Measurements from ENCODE around the gene TMEM131L.
A peak's percentile ranks its signal among the peaks of the same experiment; 100 is the strongest.
"Not testable (repeated sequence)": the region's sequence is repeated elsewhere in the genome, so short reads cannot be mapped to it uniquely, and the experiment has no call there.

Gene TMEM131L

GRCh38 chr4:153548907-153549306 is 82.7 kb downstream of the TMEM131L start:
- DNase-seq = not testable (repeated sequence)

- DNase-seq = no peak
Observed at GRCh38 chr4:153549405-153549804, 83.2 kb downstream of the TMEM131L start.

- no peak for DNase-seq
Observed at GRCh38 chr4:153553155-153553818, 87.1 kb downstream of the TMEM131L start.

- DNase-seq = no peak
Observed at GRCh38 chr4:153553819-153554170, 87.6 kb downstream of the TMEM131L start.

GRCh38 chr4:153555730-153556434 is 89.7 kb downstream of the TMEM131L start:
- no peak for DNase-seq

GRCh38 chr4:153556435-153556815 is 90.3 kb downstream of the TMEM131L start:
- DNase-seq = no peak

GRCh38 chr4:153560908-153561307 is 94.7 kb downstream of the TMEM131L start:
- DNase-seq = no peak

GRCh38 chr4:153564630-153565525 is 98.7 kb downstream of the TMEM131L start:
- no peak for DNase-seq

GRCh38 chr4:153566631-153567150 is 100.5 kb downstream of the TMEM131L start:
- DNase-seq = no peak

- not testable (repeated sequence) for DNase-seq
Observed at GRCh38 chr4:153567660-153568059, 101.5 kb downstream of the TMEM131L start.

- DNase-seq = no peak
Observed at GRCh38 chr4:153570228-153570973, 104.2 kb downstream of the TMEM131L start.

- no peak for DNase-seq
Observed at GRCh38 chr4:153571006-153571545, 104.9 kb downstream of the TMEM131L start.

- no peak for DNase-seq
Observed at GRCh38 chr4:153572609-153573008, 106.4 kb downstream of the TMEM131L start.

GRCh38 chr4:153573221-153573620 is 107.1 kb downstream of the TMEM131L start:
- no peak for DNase-seq

GRCh38 chr4:153573881-153574802 is 108.0 kb downstream of the TMEM131L start:
- peak; percentile 2 to 60 (median 14) for DNase-seq

- DNase-seq = no peak
Observed at GRCh38 chr4:153576443-153576774, 110.2 kb downstream of the TMEM131L start.

- DNase-seq = no peak
Observed at GRCh38 chr4:153577053-153577452, 110.9 kb downstream of the TMEM131L start.

GRCh38 chr4:153579410-153579809 is 113.2 kb downstream of the TMEM131L start:
- DNase-seq = no peak

- DNase-seq = no peak
Observed at GRCh38 chr4:153579872-153580271, 113.7 kb downstream of the TMEM131L start.

GRCh38 chr4:153582954-153583702 is 117.0 kb downstream of the TMEM131L start:
- DNase-seq = no peak

GRCh38 chr4:153585026-153585425 is 118.9 kb downstream of the TMEM131L start:
- no peak for DNase-seq

Data from activated naive CD4-positive, alpha-beta T cell (primary cell).